ENCODE results near the gene PANX2. TPM values are rescaled to one million over a fixed set of nuclear protein-coding genes. Genes with fewer than 3 reads are reported as not detected.
"Not testable (repeated sequence)": the region's sequence is repeated elsewhere in the genome, so short reads cannot be mapped to it uniquely, and the experiment has no call there.

Gene PANX2
- total RNA-seq, 2 experiments from 2014 or later: 3.3 to 3.5 TPM

DNA sequence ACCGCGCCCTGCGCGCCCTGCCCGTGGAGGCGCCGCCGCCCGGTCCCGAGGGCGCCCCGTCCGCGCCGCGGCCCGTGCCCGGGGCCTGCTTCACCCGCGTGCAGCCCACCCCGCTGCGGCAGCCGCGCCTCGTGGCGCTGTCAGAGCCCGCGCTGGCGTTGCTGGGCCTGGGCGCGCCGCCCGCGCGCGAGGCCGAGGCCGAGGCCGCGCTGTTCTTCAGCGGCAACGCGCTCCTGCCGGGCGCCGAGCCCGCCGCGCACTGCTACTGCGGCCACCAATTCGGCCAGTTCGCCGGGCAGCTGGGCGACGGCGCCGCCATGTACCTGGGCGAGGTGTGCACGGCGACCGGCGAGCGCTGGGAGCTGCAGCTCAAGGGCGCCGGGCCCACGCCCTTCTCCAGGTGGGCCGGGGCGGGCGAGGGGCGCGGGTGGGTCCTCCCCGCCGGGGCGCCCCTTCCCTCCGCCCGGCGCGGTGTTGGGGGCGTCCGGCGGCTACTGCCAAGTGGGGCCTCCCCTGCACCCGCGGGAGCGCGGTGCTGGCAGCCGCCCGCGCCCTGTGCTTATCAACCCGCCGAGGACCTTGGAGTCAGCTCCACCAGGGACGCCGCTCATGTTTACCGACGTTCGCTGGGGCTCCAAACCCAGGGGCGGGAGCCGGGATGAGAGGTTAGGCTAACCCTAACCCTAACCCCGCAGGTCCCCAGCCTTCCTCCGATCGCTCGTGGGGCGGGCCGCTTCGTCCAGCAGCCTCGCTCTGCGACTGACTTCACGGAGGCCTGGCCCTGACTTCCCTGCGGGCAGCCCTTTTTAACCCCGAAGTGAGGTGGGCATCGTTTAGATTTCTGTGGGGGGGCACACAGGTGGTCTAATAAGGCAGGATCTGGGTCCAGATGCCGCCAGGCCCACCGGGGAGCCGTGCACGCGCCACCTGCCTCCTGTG, 30.9 kb downstream of the PANX2 start:
- intact Hi-C loops (cut with micrococcal nuclease): no loop called here
- Mint-ChIP-seq H3K27ac (no peak overlapping the region), H3K4me3 (peak overlapping the region; percentile 79), H3K9me3 (no peaks in the 10 kb centered on the region), H3K36me3 (peaks cover 19% of the 10 kb centered on the region), H3K27me3 (no peaks in the 10 kb centered on the region), H3K4me1 (ENCODE audit: low read depth) (peaks cover 22% of the 10 kb centered on the region)
- peak; percentile 30 for DNase-seq
- CTCF ChIA-PET: interaction anchor here (0.5 kb wide), 1 partner anchor 140 kb away, joined by 3 read pairs; no protein-coding TSS in a partner anchor
- POLR2A ChIA-PET: interaction anchor here (2.6 kb wide), 1 partner anchor 10 kb away, joined by 12 read pairs; no protein-coding TSS in a partner anchor

DNA sequence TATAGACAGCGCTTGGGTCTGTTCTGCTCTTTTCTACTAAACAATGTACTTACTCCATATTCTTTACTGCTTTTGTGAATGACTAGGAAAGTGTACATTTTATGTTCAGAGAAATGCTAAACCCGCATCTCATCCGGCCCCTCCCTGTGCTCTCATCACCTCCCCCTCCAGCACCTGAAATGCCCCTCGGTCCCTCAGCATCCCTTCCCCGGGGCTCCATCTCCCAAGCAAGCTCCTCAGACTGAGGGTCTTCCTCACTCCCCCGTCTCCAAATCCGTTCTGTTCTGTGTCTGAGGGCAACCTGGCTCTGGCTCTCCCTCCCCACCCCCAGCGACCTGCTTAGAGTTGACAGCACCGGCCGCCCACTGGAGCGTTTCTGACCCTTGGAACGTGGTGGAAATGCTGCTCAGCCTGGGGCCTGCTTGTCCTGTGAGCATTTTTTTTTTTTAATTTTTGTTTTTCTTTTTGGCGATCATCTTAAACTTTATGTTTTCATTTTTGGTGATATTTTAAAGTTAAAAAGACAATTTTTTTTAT, 31.7 kb downstream of the PANX2 start:
- ChIA-PET CTCF (interaction anchor here (0.5 kb wide), 1 partner anchor 140 kb away, joined by 3 read pairs; no protein-coding TSS in a partner anchor), POLR2A (interaction anchor here (2.6 kb wide), 1 partner anchor 11 kb away, joined by 12 read pairs; no protein-coding TSS in a partner anchor)
- Mint-ChIP-seq H3K4me1 (ENCODE audit: low read depth) (peaks cover 22% of the 10 kb centered on the region), H3K4me3 (peak overlapping the region; percentile 79), H3K36me3 (peaks cover 19% of the 10 kb centered on the region), H3K27me3 (no peaks in the 10 kb centered on the region), H3K27ac (no peak overlapping the region), H3K9me3 (no peaks in the 10 kb centered on the region)
- intact Hi-C loops (cut with micrococcal nuclease): no loop called here
- DNase-seq: no peak

DNA sequence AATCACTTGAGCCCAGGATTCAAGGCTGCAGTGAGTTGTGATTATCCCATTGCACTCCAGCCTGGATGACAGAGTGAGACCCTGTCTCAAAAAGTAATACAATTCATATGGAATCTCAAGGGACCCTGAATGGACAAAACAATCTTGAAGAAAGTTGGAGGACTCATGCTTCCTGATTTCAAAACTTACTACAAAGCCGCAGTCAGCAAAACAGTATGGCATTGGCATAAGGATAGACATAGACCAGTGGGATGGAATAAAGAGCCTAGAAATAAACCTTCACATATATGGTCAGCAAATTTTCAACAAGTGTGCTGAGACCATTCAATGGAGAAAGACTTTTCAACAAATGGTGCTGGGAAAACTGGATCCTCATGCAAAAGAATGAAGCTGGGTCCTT, 32.8 kb downstream of the PANX2 start:
- Mint-ChIP-seq H3K4me3 (no peak overlapping the region), H3K27me3 (no peaks in the 10 kb centered on the region), H3K4me1 (ENCODE audit: low read depth) (peaks cover 22% of the 10 kb centered on the region), H3K9me3 (no peaks in the 10 kb centered on the region), H3K27ac (no peak overlapping the region), H3K36me3 (peaks cover 16% of the 10 kb centered on the region)
- intact Hi-C loops (cut with micrococcal nuclease): no loop called here
- POLR2A ChIA-PET: no interaction called here
- CTCF ChIA-PET: interaction anchor here (0.8 to 1.1 kb wide), 2 partner anchors 39 to 54 kb away, joined by 3 to 4 read pairs; no protein-coding TSS in a partner anchor
- no peak for DNase-seq

DNA sequence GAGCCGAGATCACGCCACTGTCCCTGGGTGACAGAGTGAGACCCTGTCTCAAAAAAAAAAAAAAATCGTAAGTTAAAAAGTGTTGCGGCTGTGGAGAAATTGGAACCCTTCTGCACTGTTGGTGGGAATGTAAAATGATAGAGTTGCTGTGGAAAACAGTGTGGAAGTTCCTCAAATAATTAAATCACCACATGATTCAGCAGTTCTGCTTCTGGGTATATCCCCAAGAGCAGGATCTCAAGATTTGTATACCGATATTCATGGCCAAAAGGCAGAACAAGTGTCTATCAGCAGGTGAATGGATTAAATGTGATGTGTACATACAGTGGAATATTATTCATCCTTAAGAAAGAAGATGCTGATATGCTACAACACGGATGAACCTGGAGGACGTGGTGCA, 34.0 kb downstream of the PANX2 start:
- Mint-ChIP-seq H3K27me3 (no peaks in the 10 kb centered on the region), H3K36me3 (peaks cover 16% of the 10 kb centered on the region), H3K9me3 (no peaks in the 10 kb centered on the region), H3K27ac (no peak overlapping the region), H3K4me3 (no peak overlapping the region), H3K4me1 (ENCODE audit: low read depth) (peaks cover 19% of the 10 kb centered on the region)
- POLR2A ChIA-PET: interaction anchor here (0.6 to 0.7 kb wide), 2 partner anchors 211 to 242 kb away, joined by 3 to 4 read pairs; no protein-coding TSS in a partner anchor
- CTCF ChIA-PET: interaction anchor here (0.6 kb wide), 1 partner anchor 14 kb away, joined by 5 read pairs; no protein-coding TSS in a partner anchor
- no peak for DNase-seq
- intact Hi-C loops (cut with micrococcal nuclease): no loop called here

DNA sequence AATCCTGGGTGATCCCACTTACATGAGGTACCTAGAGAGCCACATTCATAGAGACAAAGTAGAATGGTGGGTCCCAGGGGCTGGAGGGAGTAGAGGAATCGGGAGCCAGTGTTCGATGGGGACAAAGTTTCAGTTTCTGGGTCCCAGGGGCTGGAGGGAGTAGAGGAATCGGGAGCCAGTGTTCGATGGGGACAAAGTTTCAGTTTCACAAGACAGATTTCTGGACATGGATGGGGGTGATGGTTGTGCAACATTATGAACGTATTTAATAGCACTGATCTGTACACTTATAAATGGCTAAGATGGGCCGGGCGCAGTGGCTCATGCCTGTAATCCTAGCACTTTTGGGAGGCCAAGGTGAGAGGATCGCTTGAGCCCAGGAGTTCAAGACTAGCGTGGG, 34.5 kb downstream of the PANX2 start:
- Mint-ChIP-seq H3K36me3 (peaks cover 18% of the 10 kb centered on the region), H3K4me1 (ENCODE audit: low read depth) (peaks cover 20% of the 10 kb centered on the region)
- H3K4me3 Mint-ChIP-seq, DNase-seq, H3K27ac Mint-ChIP-seq, H3K9me3 Mint-ChIP-seq, H3K27me3 Mint-ChIP-seq: not testable (repeated sequence)
- intact Hi-C loops (cut with micrococcal nuclease): loop anchor here (5.0 kb wide), 1 partner anchor 438 kb away; no protein-coding TSS in a partner anchor
- ChIA-PET POLR2A (interaction anchor here (0.6 to 0.7 kb wide), 2 partner anchors 211 to 242 kb away, joined by 3 to 4 read pairs; no protein-coding TSS in a partner anchor), CTCF (interaction anchor here (0.6 to 4.6 kb wide), 3 partner anchors 14 to 63 kb away, joined by 3 to 40 read pairs (median 5); no protein-coding TSS in a partner anchor)

DNA sequence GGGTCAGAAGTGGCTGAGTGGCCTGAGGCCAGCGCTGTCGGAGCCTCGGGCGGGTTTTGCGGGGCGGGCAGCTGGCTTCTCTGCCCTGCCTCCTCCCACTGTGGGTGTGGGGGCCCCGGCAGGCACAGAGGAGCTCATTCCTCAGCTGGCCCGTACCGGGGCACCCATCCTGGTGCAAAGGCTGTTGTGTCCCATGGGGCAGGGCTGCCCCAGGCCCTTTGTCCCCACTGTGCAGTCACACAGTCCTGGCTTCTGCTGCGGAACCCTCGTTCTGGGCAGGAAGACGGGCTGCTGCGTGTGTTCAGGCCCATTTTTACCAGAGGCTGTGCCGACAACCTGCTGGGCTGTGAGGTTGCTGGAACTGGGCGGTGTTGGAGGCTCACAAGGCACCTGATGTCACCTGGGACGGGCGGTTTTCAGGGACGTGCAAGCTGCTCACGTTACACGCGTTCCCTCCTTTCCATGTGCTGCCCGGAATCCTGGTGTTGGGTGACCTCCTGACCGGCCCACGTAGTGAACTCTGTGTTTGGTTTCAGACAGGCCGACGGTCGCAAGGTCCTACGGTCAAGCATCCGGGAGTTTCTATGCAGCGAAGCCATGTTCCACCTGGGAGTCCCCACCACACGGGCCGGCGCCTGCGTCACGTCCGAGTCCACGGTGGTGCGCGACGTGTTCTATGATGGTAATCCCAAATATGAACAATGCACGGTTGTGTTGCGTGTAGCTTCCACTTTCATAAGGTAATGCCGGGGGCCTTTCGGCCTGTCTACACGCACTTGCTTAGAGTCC, 35.4 kb downstream of the PANX2 start:
- H3K9me3 Mint-ChIP-seq: no peaks in the 10 kb centered on the region
- H3K27ac Mint-ChIP-seq: no peak overlapping the region
- peaks cover 18% of the 10 kb centered on the region for H3K36me3 Mint-ChIP-seq
- DNase-seq: no peak
- H3K4me3 Mint-ChIP-seq: no peak overlapping the region
- peaks cover 20% of the 10 kb centered on the region for H3K4me1 Mint-ChIP-seq (ENCODE audit: low read depth)
- ChIA-PET CTCF (interaction anchor here (0.9 to 4.6 kb wide), 7 partner anchors 14 to 176 kb away, joined by 3 to 40 read pairs (median 4); no protein-coding TSS in a partner anchor), POLR2A (interaction anchor here (0.6 kb wide), 1 partner anchor 69 kb away, joined by 4 read pairs; no protein-coding TSS in a partner anchor)
- H3K27me3 Mint-ChIP-seq: no peaks in the 10 kb centered on the region
- intact Hi-C loops (cut with micrococcal nuclease): loop anchor here (5.0 kb wide), 1 partner anchor 439 kb away; no protein-coding TSS in a partner anchor

DNA sequence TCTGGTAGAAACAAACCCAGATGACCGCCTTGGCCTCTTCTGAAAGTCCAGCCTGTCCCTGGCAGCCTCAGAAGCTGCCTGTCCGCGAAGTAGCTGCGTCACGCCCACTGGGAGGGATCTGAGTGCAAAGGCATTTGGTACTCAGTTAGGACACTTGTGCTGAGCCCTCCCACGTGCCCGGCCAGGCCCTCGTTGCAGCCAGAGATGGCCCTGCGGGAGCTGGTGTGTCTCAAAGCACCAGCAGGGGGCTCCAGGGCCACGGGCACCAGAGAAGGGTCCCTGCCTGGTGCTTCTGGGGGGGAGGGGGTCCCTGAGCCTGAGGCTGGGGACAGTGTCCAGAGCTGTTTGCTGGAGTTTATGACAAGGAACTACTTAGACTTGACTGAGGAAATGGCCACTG, 36.1 kb downstream of the PANX2 start:
- ChIA-PET POLR2A (interaction anchor here (0.6 kb wide), 1 partner anchor 70 kb away, joined by 4 read pairs; no protein-coding TSS in a partner anchor), CTCF (interaction anchor here (0.9 to 4.6 kb wide), 7 partner anchors 15 to 176 kb away, joined by 3 to 40 read pairs (median 4); no protein-coding TSS in a partner anchor)
- Mint-ChIP-seq H3K27ac (no peak overlapping the region), H3K4me1 (ENCODE audit: low read depth) (peaks cover 24% of the 10 kb centered on the region), H3K27me3 (no peaks in the 10 kb centered on the region), H3K9me3 (no peaks in the 10 kb centered on the region), H3K4me3 (no peak overlapping the region), H3K36me3 (peaks cover 18% of the 10 kb centered on the region)
- DNase-seq: no peak
- intact Hi-C loops (cut with micrococcal nuclease): loop anchor here (5.0 kb wide), 1 partner anchor 439 kb away; no protein-coding TSS in a partner anchor

DNA sequence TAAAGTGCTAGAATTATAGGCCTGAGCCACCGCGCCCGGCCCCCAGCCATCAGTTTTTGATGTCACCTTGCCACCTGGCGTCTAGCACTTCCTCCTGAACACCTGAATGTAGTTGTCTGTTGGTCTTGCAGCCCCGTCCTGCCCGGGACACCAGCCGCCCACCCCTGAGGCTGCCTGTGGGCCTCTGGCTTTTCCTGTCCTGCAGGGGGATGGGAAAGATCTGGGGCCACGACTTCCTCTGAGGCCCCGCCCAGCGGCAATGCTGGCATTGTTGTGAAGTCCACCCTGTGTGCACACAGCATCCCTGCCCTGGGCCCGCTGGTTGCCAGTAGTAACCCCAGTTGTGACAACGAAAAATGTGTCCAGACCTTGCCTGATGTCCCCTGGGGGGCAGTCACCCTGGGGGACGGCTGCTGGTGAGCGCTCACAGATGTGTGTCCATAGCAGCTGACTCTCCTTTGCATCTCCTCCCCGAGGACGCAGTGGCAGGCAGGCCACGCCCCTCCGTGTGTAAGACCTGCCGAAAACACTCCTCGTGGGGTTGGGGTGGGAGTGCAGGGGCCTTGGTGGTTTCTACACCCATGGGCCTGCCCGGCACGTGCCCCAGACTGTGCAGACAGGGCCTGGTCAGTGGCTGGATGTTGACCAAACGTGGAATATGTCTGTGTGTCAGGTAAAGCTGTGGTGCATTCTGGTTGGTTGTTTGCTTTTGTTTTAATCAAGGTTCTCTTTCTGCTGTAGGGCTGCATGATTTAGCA, 37.0 kb downstream of the PANX2 start:
- H3K27me3 Mint-ChIP-seq: no peaks in the 10 kb centered on the region
- no peak overlapping the region for H3K4me3 Mint-ChIP-seq
- DNase-seq: no peak
- ChIA-PET CTCF (interaction anchor here (1.5 to 4.6 kb wide), 4 partner anchors 16 to 277 kb away, joined by 3 to 40 read pairs (median 6); no protein-coding TSS in a partner anchor), POLR2A (no interaction called here)
- no peak overlapping the region for H3K27ac Mint-ChIP-seq
- H3K4me1 Mint-ChIP-seq (ENCODE audit: low read depth): peaks cover 18% of the 10 kb centered on the region
- no peaks in the 10 kb centered on the region for H3K9me3 Mint-ChIP-seq
- peaks cover 21% of the 10 kb centered on the region for H3K36me3 Mint-ChIP-seq
- intact Hi-C loops (cut with micrococcal nuclease): loop anchor here (5.0 kb wide), 1 partner anchor 440 kb away; no protein-coding TSS in a partner anchor

DNA sequence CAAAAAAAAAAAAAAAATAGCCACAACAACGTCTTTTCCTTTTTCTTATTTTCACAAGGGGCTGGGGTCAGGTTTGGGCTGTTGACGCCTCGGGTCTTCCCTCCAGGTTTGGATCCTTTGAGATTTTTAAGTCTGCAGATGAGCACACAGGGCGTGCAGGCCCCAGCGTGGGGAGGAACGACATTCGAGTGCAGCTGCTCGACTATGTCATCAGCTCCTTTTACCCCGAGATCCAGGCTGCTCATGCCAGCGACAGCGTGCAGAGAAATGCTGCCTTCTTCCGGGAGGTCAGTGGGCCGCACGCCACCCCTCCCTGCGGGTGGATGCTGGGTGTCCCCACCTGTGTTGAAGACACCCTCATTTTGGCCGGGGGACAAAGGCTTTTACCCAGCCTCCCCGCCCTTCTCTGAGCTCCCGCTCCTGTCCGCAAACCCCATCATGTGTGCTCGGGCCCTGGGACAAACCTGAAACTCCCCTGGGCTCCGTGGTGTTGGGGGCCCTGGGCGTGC, 38.0 kb downstream of the PANX2 start:
- no peak for DNase-seq
- Mint-ChIP-seq H3K27ac (no peak overlapping the region), H3K4me3 (no peak overlapping the region), H3K36me3 (peaks cover 16% of the 10 kb centered on the region), H3K4me1 (ENCODE audit: low read depth) (peaks cover 17% of the 10 kb centered on the region), H3K27me3 (no peaks in the 10 kb centered on the region), H3K9me3 (no peaks in the 10 kb centered on the region)
- CTCF ChIA-PET: interaction anchor here (1.2 to 4.6 kb wide), 3 partner anchors 29 to 278 kb away, joined by 3 to 40 read pairs (median 8); no protein-coding TSS in a partner anchor
- intact Hi-C loops (cut with micrococcal nuclease): loop anchor here (5.0 kb wide), 1 partner anchor 441 kb away; no protein-coding TSS in a partner anchor
- POLR2A ChIA-PET: interaction anchor here (0.6 kb wide), 1 partner anchor 17 kb away, joined by 3 read pairs; no protein-coding TSS in a partner anchor

Measured in activated CD4-positive, alpha-beta memory T cell treated with anti-CD3 and anti-CD28 coated beads for 36 hours (primary cell).